ENCODE data around the gene SBK3.

- TF ChIP-seq CTCF (IDR thresholded peaks at IDR 0.05) (no peak), POLR2A (IDR thresholded peaks at IDR 0.05) (no peak)
These were observed 33.7 kb upstream of the SBK3 start for GRCh38 chr19:55578761-55579747.
